ENCODE measurements around the gene SLC44A4.

SLC44A4 gene

GRCh38 chr6:31901953-31902643 is 23.3 kb upstream of the SLC44A4 start, which contains the start of gene ZBTB12:
Gene ZBTB12 (minus strand): TSS chr6:31902086. CDS start chr6:31901305, 781 bp downstream.
- DNase-seq (ENCODE audit: low read depth): peak; percentile 92
- peak within 1 kb of the TSS; percentile 60 for H3K4me3 ChIP-seq (ENCODE audit: low read depth, low read length)

GRCh38 chr6:31901415-31901952 is 22.7 kb upstream of the SLC44A4 start:
- DNase-seq (ENCODE audit: low read depth): no peak
- H3K4me3 ChIP-seq (ENCODE audit: low read depth, low read length): peak overlapping the region; percentile 60

GRCh38 chr6:31900917-31901414 is 22.2 kb upstream of the SLC44A4 start:
- H3K4me3 ChIP-seq (ENCODE audit: low read depth, low read length): peak overlapping the region; percentile 60
- DNase-seq (ENCODE audit: low read depth): no peak

GRCh38 chr6:31899882-31900722 is 21.3 kb upstream of the SLC44A4 start:
- no peak for DNase-seq (ENCODE audit: low read depth)
- no peak overlapping the region for H3K4me3 ChIP-seq (ENCODE audit: low read depth, low read length)

- no peak overlapping the region for H3K4me3 ChIP-seq (ENCODE audit: low read depth, low read length)
- no peak for DNase-seq (ENCODE audit: low read depth)
Observed at GRCh38 chr6:31899215-31899614, 20.4 kb upstream of the SLC44A4 start.

GRCh38 chr6:31898383-31899011 is 19.7 kb upstream of the SLC44A4 start:
- peak overlapping the region; percentile 77 for H3K4me3 ChIP-seq (ENCODE audit: low read depth, low read length)
- DNase-seq (ENCODE audit: low read depth): no peak

- DNase-seq (ENCODE audit: low read depth): no peak
Observed at GRCh38 chr6:31897612-31898382, 19.0 kb upstream of the SLC44A4 start, which contains the start of gene EHMT2. Gene EHMT2 (minus strand): TSS chr6:31897698. CDS start chr6:31897677, 21 bp downstream.

GRCh38 chr6:31896856-31897611 is 18.2 kb upstream of the SLC44A4 start:
- H3K4me3 ChIP-seq (ENCODE audit: low read depth, low read length): peak overlapping the region; percentile 77
- no peak for DNase-seq (ENCODE audit: low read depth)

More at GRCh38 chr6:31897612-31898382, 19.0 kb upstream of the SLC44A4 start, which contains the start of gene EHMT2:
- peak within 1 kb of the TSS; percentile 77 for H3K4me3 ChIP-seq (ENCODE audit: low read depth, low read length)

DNA sequence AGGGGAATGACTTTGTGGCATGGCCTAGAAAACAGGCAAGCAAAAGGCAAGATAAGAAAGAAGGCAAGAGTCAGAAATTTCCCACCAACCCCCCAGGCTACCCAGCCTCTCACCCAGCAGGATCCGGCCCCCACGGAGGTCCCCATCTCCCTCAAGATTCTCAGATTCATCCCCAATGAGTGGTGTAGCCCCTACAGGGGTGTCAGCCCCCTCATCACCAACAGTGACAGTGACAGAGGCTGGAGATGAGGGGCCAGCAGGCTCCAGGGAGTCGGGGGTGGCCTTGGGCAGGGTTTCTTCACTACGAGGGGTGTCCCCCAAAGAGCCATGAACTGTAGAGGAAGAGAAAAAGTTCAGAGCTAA is 17.7 kb upstream of the SLC44A4 start:
- DNase-seq (ENCODE audit: low read depth): no peak
- peak overlapping the region; percentile 77 for H3K4me3 ChIP-seq (ENCODE audit: low read depth, low read length)

DNA sequence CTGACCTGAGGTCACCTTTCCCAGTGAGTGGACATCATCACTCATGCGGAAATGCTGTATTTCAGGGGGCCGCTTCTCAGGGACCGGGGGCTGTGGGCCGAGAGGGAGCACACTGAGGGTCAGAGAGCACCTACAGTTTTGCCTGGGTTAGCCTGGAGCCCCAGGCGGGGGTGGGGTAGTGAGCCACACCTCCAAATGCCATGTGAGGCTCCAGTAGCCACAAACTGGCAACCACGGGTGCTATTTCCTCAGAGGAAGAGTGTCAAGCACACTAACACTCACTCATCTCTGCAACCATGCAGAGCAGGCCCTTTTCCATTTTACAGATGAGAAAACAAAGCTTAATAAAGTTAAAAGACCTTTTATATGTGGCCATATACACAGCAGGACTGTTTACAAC is 14.0 kb upstream of the SLC44A4 start:
- no peak overlapping the region for H3K4me3 ChIP-seq (ENCODE audit: low read depth, low read length)
- DNase-seq (ENCODE audit: low read depth): no peak

DNA sequence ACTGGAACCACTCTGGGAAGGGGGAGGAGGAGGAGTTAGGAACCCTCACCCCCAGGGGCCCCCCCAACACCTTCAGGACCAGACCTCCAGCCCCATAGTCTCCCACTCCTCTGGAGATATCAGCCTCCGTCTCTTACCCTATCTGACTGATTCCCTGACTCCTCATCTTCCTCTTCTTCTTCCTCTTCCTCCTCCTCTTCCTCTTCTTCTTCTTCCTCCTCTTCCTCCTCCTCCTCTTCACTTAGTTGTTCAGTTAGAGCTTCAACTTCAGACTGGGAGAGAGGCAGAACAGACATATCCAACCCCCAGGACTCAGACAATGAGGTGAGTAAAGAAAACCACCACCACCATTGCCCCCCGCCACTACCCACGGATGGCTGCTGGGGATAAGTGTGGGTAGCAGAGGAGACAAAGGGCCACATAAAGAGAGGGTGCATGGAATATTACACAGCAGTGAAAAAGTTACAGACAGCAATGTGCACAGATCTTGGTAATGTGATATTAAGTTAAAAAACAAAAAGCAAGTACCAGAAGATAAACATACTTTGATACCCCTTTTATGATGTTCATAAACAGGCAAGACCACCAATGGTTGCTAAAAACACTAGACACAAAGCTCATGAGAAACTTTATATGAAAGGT is 10.7 kb upstream of the SLC44A4 start:
- H3K4me3 ChIP-seq (ENCODE audit: low read depth, low read length): no peak overlapping the region
- DNase-seq (ENCODE audit: low read depth): no peak

- no peak for DNase-seq (ENCODE audit: low read depth)
Observed at GRCh38 chr6:31888276-31889258, 9.8 kb upstream of the SLC44A4 start.

DNA sequence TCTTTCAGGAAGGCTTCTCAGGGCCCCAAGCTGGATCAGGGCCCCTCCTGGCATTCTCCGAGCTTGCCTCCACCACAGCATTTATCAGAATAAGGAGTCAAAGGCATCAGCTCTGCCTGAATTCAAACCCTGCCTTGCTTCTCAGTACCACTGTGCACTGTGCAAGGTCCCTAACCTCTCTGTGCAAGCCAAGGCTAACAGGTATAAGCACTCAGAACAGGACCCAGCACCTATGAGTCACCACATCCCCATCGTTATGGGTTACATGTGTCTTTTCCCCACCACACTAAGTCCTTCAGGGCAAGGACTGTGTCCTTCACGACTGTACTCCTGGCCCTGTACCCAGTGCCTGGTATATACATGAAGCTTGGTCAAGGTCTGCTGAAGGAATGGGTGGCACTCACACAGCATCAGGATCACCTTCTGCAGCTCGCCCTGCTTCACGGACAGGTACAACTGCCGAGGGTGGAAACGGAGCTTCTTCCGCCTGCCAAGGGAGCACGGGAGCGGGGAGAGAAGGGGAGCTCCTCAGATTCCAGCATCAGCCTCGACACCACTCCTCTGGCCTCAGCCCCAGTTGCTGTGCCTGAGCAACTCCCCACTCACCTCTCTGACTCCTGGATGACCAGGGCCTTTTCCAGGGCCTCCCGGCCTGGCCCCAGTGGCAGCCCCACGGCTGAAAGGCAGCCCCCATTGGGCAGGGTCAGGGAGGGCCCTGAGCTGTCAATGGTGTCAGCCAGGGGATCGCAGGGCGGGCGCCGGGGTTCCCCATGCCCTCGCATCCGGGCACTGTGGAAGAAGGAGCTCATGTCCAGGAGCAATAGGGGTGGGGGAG is 8.6 kb upstream of the SLC44A4 start:
- H3K4me3 ChIP-seq (ENCODE audit: low read depth, low read length): no peak overlapping the region
- DNase-seq (ENCODE audit: low read depth): no peak

More at GRCh38 chr6:31888276-31889258, 9.8 kb upstream of the SLC44A4 start:
- H3K4me3 ChIP-seq (ENCODE audit: low read depth, low read length): no peak overlapping the region

DNA sequence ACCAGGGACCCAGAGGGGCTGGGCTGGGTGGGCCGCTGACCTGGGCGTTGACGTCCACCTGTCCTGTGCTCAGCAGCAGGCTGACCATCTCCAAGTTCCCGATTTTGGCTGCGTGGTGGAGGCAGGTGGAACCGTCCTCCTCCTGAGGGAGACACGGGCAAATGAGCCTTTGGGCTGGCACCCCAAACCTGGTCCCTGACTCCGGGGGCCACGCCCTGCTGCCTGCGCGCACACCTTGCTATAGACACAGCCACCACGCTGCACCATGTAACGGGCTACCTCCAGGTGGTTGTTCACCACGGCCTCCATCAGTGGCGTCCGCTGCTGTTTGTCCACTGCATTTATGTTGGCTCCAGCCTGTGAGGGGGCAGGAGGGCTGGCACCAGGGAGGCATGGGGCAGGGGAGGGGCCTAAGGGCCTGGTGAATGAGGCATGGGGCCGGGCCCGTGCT is 7.8 kb upstream of the SLC44A4 start:
- no peak for DNase-seq (ENCODE audit: low read depth)
- H3K4me3 ChIP-seq (ENCODE audit: low read depth, low read length): no peak overlapping the region

DNA sequence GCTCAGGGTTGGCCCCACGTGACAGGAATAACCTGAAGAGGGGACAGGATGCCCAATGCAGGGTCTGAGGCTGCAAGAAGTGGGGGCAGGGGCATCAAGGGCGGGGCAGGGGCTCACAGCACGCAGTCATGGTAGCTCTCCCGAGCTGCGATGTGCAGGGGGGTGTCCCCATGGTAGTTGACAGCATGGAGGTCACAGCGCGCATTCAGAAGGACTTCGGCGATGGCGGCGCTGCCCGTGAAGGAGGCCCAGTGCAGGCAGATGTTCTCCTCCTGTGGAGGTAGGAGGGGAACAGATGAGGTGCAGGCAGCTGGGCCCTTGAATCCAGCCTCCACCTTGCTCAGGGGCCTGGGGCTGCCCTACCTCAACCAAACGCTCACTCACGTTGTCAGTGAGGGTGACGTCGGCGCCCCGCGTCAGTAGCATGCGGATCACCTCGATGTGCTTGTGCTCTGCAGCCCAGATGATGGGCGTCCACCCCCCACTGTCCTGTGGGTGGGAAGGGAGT is 5.8 kb upstream of the SLC44A4 start:
- no peak overlapping the region for H3K4me3 ChIP-seq (ENCODE audit: low read depth, low read length)
- DNase-seq (ENCODE audit: low read depth): no peak

DNA sequence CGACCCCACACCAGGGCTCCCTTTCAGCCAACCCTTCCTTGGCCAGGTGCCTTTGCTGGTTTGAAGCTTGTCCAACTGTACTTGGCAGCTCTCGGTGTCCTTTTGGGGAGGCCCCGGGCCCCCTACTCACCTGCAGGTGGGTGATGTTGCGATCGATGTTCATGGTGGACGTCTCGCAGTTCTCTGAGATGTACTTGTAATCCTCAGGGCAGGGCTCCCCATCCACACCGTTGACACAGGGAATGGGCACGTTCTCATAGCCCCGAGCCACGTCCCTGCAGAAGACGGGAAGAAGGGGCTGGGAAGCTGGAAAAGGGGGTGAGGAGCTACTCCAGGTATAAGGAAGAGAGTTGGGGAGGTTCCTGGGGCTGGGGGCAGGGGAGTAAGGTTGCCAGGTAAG is 4.9 kb upstream of the SLC44A4 start:
- no peak for DNase-seq (ENCODE audit: low read depth)
- no peak overlapping the region for H3K4me3 ChIP-seq (ENCODE audit: low read depth, low read length)

Measured in skeletal muscle cell (primary cell).